RKO (cell line): ENCODE data around the gene OGFOD2.

ENCODE experiments used
- DNase-seq: peaks from one replicate; pipeline ENCODE4 v3.0.0-alpha.2; 2016; ENCODE audit warnings: low spot score

Gene OGFOD2

GRCh38 chr12:122951979-122952892 lies 22.8 kb upstream of the OGFOD2 start:
- peak; percentile 74 for DNase-seq

GRCh38 chr12:122955156-122955555 lies 19.9 kb upstream of the OGFOD2 start:
- no peak for DNase-seq

DNA sequence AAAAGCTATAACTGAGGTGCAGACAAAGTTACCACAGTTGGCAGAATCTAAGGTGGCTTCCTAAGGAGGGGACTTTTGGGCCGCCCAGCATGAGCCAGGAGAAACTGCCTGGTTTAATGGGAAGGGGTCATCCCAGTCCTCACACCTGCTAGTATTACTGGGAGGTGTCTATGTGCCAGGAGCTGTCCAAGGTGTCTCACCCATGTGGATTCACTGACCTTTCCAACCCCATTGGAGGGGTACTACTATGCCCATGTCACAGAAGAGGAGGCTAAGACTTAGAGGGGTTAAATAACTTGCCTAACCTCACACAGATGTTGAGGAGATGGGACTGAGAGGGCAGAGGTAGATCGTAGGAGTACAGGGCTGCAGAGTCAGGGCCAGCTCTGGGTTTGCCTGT lies 19.0 kb upstream of the OGFOD2 start:
- no peak for DNase-seq

- DNase-seq: no peak
Observed at GRCh38 chr12:122958198-122958888, 16.7 kb upstream of the OGFOD2 start.

GRCh38 chr12:122959566-122960192 lies 15.4 kb upstream of the OGFOD2 start:
- DNase-seq: no peak

- no peak for DNase-seq
Observed at GRCh38 chr12:122960193-122960569, 14.9 kb upstream of the OGFOD2 start.

DNA sequence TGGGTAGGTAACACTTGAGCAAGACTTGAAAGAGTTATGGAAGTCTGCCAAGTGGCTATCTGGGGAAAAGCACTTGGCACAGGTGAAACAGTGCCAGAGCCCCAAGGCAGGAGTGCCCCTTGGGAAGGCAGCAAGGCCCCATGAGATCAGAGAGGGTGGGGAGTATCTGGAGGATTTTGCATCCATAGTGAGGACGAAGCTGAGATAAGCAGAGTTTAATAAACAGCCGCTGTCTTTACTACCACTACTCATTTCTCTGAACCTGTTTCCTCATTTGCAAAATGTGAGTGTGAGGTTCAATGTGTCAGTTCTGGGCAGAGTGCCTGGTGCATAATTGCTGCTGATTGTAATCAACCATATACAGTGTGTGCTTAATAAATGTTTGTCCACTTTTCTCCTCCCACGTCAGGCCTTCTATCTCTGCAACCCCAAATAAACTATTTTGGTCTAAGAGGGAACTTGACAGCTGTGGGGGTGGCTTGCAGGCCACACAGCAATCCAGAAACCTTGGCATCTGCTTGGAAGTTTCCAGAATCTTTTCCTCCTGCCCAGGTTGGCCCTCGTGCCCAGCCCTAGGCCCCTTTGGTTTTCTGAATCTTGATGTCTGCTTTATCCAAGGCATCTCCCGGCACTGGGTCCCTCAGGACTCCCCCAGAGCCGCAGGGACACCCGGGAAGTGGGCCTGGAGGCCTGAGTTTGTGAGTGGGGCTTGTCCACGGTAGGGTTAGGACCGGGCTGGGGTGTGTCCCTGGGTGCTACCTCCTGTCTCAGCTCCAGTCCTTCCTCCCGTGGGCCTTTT lies 13.3 kb upstream of the OGFOD2 start:
- no peak for DNase-seq

GRCh38 chr12:122963941-122964265 lies 11.1 kb upstream of the OGFOD2 start:
- DNase-seq: no peak

DNA sequence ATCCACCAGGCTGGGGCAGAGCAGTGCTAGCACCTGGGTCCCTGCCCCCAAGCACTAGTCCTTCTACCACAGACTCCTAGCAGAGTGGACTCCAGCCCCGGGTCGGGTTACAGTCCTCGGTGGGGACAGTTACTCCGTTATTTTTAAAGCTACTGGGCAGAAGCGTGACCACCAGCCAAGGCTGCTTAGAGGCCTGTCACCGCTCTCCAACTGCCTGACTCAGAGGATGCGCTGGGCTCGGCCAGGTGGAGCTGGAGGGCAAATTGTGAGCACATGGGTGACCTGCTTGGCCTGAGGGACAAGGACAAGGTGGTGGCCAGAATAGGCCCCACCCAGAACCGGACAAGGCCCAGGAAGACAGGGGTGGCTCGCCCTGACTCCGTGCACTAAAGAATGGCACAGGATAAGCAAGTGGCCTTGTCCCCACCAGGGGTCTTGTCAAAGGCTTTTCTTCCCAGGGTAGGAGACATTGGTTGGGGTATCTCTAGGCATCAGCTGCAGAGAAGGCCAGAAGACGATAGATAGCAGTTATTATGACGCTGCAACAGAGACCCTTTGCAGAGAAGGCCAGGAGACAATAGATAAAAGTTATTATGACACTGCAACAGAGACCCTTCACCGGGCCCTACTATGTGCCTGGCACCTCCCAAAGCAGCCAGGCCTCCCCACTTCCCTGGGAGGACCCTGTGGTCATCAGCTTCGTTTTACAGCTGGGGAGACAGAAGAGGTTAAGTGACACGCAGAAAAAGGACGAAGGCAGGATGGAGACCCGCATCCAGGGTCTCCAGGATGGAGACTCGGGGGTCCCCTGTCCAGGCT lies 10.4 kb upstream of the OGFOD2 start:
- DNase-seq: no peak

DNA sequence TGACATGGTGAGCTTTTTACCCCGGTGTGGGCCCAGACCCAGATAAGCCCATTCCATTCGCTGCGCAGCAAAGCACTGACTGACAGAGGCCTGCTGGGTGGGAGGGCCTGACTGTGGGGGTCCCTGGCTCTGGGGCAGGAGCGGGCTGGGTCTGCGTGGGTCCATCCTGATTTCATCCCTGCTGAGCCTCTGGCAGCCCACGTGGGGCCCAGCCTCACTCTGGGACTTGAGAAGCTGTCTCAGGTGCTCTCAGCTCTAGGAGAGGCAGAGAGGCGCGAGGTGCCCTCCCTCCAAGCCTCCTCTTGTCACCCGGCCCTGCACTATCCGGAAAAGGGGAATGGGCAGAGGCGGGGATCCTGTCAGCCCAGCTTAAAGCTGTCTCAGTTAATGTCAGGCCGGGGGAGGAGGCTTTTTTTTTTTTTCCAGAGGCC lies 9.7 kb upstream of the OGFOD2 start:
- DNase-seq: peak; percentile 21

DNA sequence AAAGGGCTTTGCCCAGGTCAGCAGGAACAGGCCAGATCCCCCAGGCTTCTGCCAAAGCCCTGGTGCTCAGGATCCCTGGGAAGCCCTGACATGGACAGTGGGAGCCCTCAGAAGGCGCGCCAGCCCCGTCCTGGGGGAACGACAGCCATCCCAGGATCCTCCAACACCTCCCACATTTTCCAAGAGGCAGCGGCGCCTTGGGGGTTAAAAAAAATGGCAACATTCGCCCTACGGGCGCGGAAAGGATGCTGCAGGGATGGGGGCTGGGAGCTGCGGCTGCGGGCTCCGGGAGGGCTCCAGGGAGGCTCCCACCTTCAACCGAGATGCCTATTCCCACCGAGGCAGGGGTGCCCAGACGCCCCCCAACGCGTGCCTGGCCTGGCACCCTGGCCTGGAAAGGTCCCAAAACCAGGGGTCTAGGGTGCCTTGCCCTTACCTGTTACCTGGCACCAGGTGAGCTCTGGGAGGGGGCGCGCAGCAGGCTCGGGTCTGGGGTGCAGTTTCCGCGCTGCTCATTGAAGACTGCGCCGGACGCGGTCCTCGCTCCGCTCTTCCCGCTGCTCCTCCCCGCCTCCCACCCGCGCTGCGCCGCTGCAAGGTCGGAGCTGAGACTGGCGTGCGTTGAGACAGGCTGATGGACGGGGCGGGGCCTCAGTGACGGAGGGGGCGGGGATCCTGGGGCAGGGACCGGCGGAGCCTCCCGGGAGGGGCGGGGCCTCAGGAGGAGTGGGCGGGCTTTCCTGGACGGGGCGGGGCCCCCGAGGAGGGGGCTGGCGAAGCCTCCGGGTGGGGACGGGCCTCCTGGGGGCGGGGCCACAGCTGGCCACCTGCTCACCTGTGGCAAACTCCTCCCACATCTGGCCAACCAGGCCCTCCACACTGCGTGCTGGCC lies 8.9 kb upstream of the OGFOD2 start, which contains the start of gene ABCB9:
Gene ABCB9, minus strand, starts transcription at position 613 of the 892 bp plus-strand sequence. CDS start 6,228 bp downstream, outside the sequence.
- peak; percentile 90 for DNase-seq

DNA sequence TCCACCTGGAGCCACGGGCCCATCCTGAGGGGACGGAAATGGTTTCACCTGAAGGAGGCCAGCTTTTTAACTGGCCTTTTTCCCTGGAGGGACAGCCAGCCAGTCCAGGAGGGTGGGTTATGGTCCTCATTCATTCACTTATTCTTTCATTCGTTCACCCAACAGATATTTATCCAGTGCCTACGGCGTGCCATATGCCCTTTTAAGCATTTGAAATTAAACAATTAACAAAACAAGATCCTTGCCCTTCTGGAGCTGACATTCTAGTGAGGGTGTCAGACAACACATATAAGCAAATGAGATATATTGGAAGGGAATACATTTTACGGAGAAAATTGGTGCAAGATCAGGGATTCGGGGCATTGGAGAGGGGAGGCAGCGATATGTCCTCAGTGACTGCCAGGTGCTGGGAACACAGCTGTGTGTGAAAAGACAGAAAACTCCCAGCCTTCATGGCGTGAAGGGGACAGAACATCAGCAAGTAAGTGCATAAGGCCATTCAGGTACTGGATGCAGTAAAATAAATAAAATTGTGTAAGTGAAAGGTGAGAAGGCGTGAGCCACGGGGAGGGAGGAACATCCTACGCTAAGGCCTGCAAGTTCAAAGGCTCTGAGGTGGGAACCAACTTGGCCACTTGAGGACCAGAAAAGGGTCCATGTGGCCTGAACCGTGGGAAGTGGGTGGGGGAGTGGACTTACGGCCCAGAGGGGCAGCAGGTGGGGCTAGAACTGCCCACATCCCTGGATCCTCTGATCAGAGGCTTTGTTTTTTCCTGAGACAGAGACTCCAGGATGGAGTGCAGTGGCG lies 8.1 kb upstream of the OGFOD2 start:
- DNase-seq: no peak

GRCh38 chr12:122968104-122968503 lies 6.9 kb upstream of the OGFOD2 start:
- DNase-seq: no peak

GRCh38 chr12:122969676-122970075 lies 5.4 kb upstream of the OGFOD2 start:
- DNase-seq: no peak

DNA sequence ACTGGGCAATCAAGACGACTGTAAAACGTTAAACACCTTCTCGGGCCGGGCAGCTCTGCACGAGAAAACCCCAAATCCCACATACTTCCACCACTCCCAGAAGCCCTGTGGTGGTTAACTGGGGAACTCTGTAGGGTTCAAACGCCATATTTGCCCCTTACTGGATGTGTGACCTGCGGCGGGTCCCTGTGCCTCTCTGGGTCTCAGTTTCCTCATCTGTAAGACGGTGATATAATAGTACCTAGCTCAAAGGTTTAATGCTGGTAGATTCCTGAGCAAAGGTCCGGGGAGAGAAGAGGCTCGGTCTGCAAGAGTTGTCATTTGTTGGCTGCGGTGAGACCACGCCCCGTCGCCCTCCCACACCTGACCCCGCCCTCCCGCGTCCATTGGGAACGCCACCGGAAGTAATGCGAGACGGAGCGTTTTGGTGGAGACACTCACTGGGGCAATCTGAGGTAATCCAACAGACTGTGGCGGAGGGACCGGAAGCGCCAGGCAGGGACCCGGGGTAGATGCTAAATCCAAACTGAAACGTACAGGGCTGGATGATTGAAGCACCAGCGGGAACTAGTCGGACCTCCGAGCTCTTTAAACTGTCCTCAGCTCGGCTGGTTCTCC lies 661 bp upstream of the OGFOD2 start:
- DNase-seq: peak; percentile 97

DNA sequence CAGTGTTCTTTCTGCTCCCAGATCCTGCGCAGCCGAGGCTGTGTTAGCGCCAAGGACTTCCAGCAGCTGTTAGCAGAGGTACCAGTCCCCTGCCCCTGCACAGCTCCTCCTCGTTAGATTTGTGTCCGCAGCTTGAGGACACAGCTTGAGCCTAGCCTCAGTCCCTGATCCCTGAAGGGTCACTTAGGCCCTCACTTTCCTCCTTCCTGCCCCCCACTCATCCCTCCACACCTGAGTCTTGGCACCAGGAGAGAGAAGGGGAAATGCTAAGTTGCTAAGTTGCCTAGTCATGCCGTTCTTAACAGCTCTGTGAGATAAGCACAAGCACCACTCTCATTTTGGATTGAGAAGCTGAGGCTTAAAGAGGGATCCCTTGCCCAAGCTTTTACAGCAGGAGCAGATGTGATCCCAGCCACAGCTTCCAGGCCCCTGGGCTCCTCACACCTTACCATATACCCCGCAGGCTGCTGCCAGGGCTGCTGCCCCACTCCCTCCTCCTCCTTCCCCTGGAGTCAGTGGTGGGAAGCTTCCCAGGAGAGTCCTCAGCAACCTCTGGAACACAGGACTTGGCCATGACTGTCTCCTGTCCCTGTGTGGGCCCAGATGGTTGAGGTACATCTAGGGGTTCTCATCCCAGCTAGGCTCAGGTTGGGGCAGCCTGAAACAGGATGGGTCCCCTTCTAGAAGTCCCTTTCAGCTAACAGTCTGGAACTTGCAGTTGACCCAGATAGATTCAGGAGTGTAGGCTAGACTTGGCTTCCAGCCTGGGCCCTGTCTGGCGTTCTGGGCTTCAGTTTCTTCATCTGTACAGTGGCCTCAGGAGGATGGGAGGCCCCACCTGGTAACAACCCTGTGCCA lies 975 bp downstream of the OGFOD2 start:
- no peak for DNase-seq

- no peak for DNase-seq
Observed at GRCh38 chr12:122976648-122976975, 1.6 kb downstream of the OGFOD2 start.

GRCh38 chr12:122977153-122977552 lies 2.1 kb downstream of the OGFOD2 start:
- DNase-seq: no peak
